Smooth muscle cell (in vitro differentiated cells): Measurements from ENCODE around the gene AQP4. TPM values are rescaled to one million over a fixed set of nuclear protein-coding genes. Genes with fewer than 3 reads are reported as not detected.

Experiments
- DNase-seq: peaks from one replicate; lab custom pipeline; 2025; ENCODE audit not compliant: unreplicated experiment; lab: John Stamatoyannopoulos, UW
- H2AFZ ChIP-seq: fragments of 200-600 bp; sonication (generic); 2 replicates; pipeline ENCODE4 v1.6.0; 2016; ENCODE audit warnings: antibody characterized with exemption, low read depth, mild to moderate bottlenecking
- H3F3A ChIP-seq: fragments of 200-600 bp; sonication (generic); 2 replicates; pipeline ENCODE4 v1.6.0; 2017; ENCODE audit warnings: antibody characterized with exemption, low read depth
- H3K27ac ChIP-seq: fragments of 200-600 bp; sonication (generic); 2 replicates; pipeline ENCODE4 v1.5.1; 2016; ENCODE audit warnings: low read depth, mild to moderate bottlenecking
- H3K27me3 ChIP-seq: fragments of 200-600 bp; sonication (generic); 2 replicates; pipeline ENCODE4 v1.6.1; 2016; ENCODE audit warnings: low read depth, mild to moderate bottlenecking
- H3K36me3 ChIP-seq: fragments of 200-600 bp; sonication (generic); 2 replicates; pipeline ENCODE4 v1.5.1; 2016; ENCODE audit warnings: low read depth
- H3K4me1 ChIP-seq: fragments of 200-600 bp; sonication (generic); 2 replicates; pipeline ENCODE4 v1.5.1; 2016; ENCODE audit warnings: low read depth
- H3K4me2 ChIP-seq: fragments of 200-600 bp; sonication (generic); 2 replicates; pipeline ENCODE4 v1.6.0; 2016; ENCODE audit warnings: mild to moderate bottlenecking
- H3K4me3 ChIP-seq: fragments of 200-600 bp; sonication (generic); 2 replicates; pipeline ENCODE4 v1.5.1; 2016; ENCODE audit warnings: mild to moderate bottlenecking
- H3K79me2 ChIP-seq: fragments of 200-600 bp; sonication (generic); 2 replicates; pipeline ENCODE4 v1.6.0; 2016; ENCODE audit warnings: low read depth, mild to moderate bottlenecking
- H3K9ac ChIP-seq: fragments of 200-600 bp; sonication (generic); 2 replicates; pipeline ENCODE4 v1.6.0; 2016; ENCODE audit warnings: low read depth
- H3K9me3 ChIP-seq: fragments of 200-600 bp; sonication (generic); replicated peaks from 2 replicates; pipeline ENCODE4 v1.5.1; 2016; ENCODE audit warnings: low read depth
- H4K20me1 ChIP-seq: fragments of 200-600 bp; sonication (generic); 2 replicates; pipeline ENCODE4 v1.6.0; 2016; ENCODE audit warnings: low read depth
- CTCF ChIP-seq: fragments of 200-600 bp; sonication (generic); IDR thresholded peaks from 2 replicates; pipeline ENCODE4 v1.5.1; 2017; ENCODE audit warnings: borderline replicate concordance, mild to moderate bottlenecking, antibody characterized with exemption; ENCODE audit not compliant: insufficient read depth, poor library complexity, severe bottlenecking
- WGBS: methylation state at CpG from one replicate; pipeline ENCODE4 v1.1.7; 2016; ENCODE audit warnings: low lambda C conversion rate; 5-methylcytosine and 5-hydroxymethylcytosine counted together
- polyA plus RNA-seq: library from polyadenylated mRNA; unstranded; fragments of >200 nt; fragmentation: Nextera tagmentation; extraction: Ambion mirVana; gene quantifications from 2 replicates; pipeline ENCODE4 v1.2.1, GENCODE V29; 2016
- total RNA-seq: library from RNA; depleted of rRNA; stranded (reverse); fragments of >200 nt; gene quantifications from 2 replicates; pipeline ENCODE4 v1.2.3, GENCODE V29; 2014

Gene AQP4
- total and polyA plus RNA-seq, 2 experiments from 2014 or later: not detected

DNA sequence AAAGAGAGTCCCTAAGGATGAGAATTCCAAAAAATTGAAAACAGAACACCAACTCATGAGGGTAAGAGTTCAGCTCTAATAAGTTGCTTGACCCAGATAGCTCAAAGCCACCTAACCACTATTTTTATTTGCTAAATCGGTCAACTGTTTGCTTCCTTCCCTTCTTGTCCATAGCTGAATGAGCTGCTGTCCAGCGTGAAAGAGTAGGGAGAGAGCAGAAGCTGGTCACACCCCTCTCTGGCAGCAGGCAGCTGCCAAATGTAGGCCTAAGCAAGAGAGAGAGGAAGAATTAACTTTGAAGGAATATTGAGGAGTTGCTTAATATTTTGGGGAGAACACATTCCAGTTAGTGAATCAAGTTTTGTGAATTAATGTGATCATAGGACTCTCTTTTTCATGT lies 25.9 kb downstream of the AQP4 start:
- DNase-seq: no peak
- Histone ChIP-seq H3K27me3 (no peaks in the 10 kb centered on the region), H3K9ac (no peak overlapping the region), H3K4me3 (no peak overlapping the region), H3K4me1 (no peaks in the 10 kb centered on the region), H4K20me1 (no peaks in the 10 kb centered on the region), H3K79me2 (no peaks in the 10 kb centered on the region), H3K4me2 (no peak overlapping the region), H2AFZ (no peak overlapping the region), H3F3A (no peaks in the 10 kb centered on the region), H3K36me3 (no peaks in the 10 kb centered on the region), H3K9me3 (no peaks in the 10 kb centered on the region), H3K27ac (no peak overlapping the region)
- 93% methylated on average over 2 of the region's 2 CpGs for WGBS
- TF ChIP-seq CTCF: no peak

- no peaks in the 10 kb centered on the region for H3K4me1 ChIP-seq
- no peaks in the 10 kb centered on the region for H3F3A ChIP-seq
- H3K79me2 ChIP-seq: no peaks in the 10 kb centered on the region
- H3K27ac ChIP-seq: no peak overlapping the region
- no peak overlapping the region for H3K4me3 ChIP-seq
- 94% methylated on average over 11 of the region's 11 CpGs for WGBS
- no peak overlapping the region for H3K4me2 ChIP-seq
- H3K27me3 ChIP-seq: no peaks in the 10 kb centered on the region
- H4K20me1 ChIP-seq: no peaks in the 10 kb centered on the region
- no peak overlapping the region for H2AFZ ChIP-seq
- H3K9ac ChIP-seq: no peak overlapping the region
- H3K36me3 ChIP-seq: no peaks in the 10 kb centered on the region
- no peak for TF ChIP-seq CTCF
- DNase-seq: no peak
- H3K9me3 ChIP-seq: no peaks in the 10 kb centered on the region
Measured at GRCh38 chr18:26832302-26832701, 33.2 kb downstream of the AQP4 start.

DNA sequence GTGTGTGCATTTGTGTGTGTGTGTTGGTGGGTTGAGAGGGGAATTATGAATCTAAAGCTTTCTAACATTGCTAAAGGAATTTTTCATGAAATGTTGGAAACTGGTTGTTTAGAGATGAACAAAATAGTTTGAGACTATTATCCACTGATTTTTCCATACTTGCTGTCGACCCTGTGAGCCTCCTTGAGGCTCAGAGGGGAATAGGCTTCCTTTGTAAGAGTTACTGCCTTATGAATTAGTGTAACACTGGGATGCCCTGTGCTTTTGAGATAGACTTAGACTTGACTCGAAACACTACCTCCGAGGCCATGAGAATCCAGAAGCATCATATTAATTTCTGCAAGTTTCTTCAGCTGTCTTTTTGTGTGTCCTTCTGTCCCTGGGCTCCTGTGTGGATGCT lies 37.9 kb downstream of the AQP4 start:
- Histone ChIP-seq H3K9ac (no peak overlapping the region), H3K27me3 (no peaks in the 10 kb centered on the region), H3K79me2 (no peaks in the 10 kb centered on the region), H3F3A (no peaks in the 10 kb centered on the region), H3K36me3 (no peaks in the 10 kb centered on the region), H3K4me1 (no peaks in the 10 kb centered on the region), H2AFZ (no peak overlapping the region), H3K27ac (no peak overlapping the region), H3K4me3 (no peak overlapping the region), H4K20me1 (no peaks in the 10 kb centered on the region), H3K4me2 (no peak overlapping the region), H3K9me3 (no peaks in the 10 kb centered on the region)
- no peak for DNase-seq
- whole genome bisulfite sequencing: 88% methylated on average over 3 of the region's 3 CpGs
- TF ChIP-seq CTCF: no peak

GRCh38 chr18:26826656-26827235 lies 38.8 kb downstream of the AQP4 start:
- Histone ChIP-seq H3K27ac (no peak overlapping the region), H3K36me3 (no peaks in the 10 kb centered on the region), H3K4me2 (no peak overlapping the region), H4K20me1 (no peaks in the 10 kb centered on the region), H3K79me2 (no peaks in the 10 kb centered on the region), H3K9me3 (no peaks in the 10 kb centered on the region), H2AFZ (no peak overlapping the region), H3F3A (no peaks in the 10 kb centered on the region), H3K9ac (no peak overlapping the region), H3K4me1 (no peaks in the 10 kb centered on the region), H3K4me3 (no peak overlapping the region), H3K27me3 (no peaks in the 10 kb centered on the region)
- 77% methylated on average over 6 of the region's 6 CpGs for WGBS
- no peak for DNase-seq
- TF ChIP-seq CTCF: no peak
